Measurements from ENCODE around the gene BRWD1. TPM values are rescaled to one million over a fixed set of nuclear protein-coding genes. Genes with fewer than 3 reads are reported as not detected.

The BRWD1 gene
- total RNA-seq (48.9 and 62.1 TPM in 2 replicates), polyA plus RNA-seq (10.8 and 17.1 TPM in 2 replicates), polyA minus RNA-seq (ENCODE audit: low replicate concordance) (4.5 and 10.6 TPM in 2 replicates)
- 6.4 and 10.7 TPM in 2 replicates for polyA plus RNA-seq (2012)

DNA sequence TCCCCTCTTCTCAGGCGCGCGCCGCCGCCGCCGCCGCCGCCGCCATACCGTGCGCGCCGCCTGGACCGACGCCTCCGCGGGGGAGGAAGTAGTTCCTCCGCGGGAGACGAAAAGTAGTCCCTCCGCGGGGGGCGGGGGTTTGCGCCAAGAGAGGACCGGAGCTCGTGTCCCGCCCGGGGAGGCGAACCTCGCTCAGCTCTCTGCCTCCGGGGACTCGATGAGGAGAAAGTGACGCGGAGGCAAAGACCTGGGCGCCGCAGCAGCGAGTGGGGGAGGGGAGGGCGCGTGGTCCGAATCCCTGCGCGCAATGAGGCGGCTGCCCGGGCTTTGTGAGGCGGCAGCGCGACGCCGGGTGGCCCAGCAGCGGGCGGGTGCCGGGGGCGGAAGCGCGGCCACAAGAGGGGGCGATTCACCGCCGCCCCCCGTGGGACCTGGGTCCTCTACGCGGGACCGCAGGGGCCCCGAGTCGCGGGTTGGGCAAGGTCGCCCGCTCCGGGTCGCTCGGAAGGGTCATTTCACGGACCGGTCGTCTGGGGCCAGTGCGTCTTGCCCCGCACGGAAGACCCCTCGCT is at the start of gene BRWD1:
TSS of gene BRWD1 (minus strand) at position 62 of the 572 bp plus-strand sequence. CDS start 141 bp downstream, outside the sequence.
- Histone ChIP-seq H3K9me3 (ENCODE audit: control insufficient read depth, insufficient read depth, low read depth, low read length) (no peaks in the 10 kb centered on the region), H3K4me2 (ENCODE audit: extremely low read depth, insufficient read depth, low read length) (peak within 1 kb of the TSS; percentile 96), H3K27ac (ENCODE audit: insufficient read depth, low read length) (peak within 1 kb of the TSS; percentile 86), H3K79me2 (ENCODE audit: control insufficient read depth, insufficient read depth, low read length) (peaks cover 14% of the 10 kb centered on the region), H3K4me3 (replicated peaks in 1 of 4; ENCODE audit: control extremely low read depth in 1 of 4, insufficient read depth in 1 of 4, low read depth in 3 of 4, low read length in 4 of 4) (peak within 1 kb of the TSS; percentile 71 to 85 (median 74)), H3K4me1 (ENCODE audit: control insufficient read depth, extremely low read depth, insufficient read depth, low read length) (no peaks in the 10 kb centered on the region), H4K20me1 (ENCODE audit: control insufficient read depth, extremely low read depth, insufficient read depth, low read length) (no peaks in the 10 kb centered on the region), H3K9ac (ENCODE audit: insufficient read depth, low read length) (peak within 1 kb of the TSS; percentile 84), H2AFZ (ENCODE audit: low read length) (peak within 1 kb of the TSS; percentile 80), H3K36me3 (ENCODE audit: control insufficient read depth, insufficient read depth, low read length) (no peaks in the 10 kb centered on the region), H3K27me3 (ENCODE audit: control insufficient read depth, insufficient read depth, low read length) (no peaks in the 10 kb centered on the region)
- TF ChIP-seq EZH2 (IDR thresholded peaks at IDR 0.05; ENCODE audit: low read length, missing control alignments) (no peak), CTCF (conservative IDR thresholded peaks at IDR 0.05 in 1 of 2, IDR thresholded peaks at IDR 0.05 in 1 of 2; ENCODE audit: low read depth in 1 of 2, low read length in 2 of 2) (no peak)
- peak; percentile 87 to 88 for DNase-seq (ENCODE audit: low read depth in 2 of 2)

- no peaks in the 10 kb centered on the region for H3K36me3 ChIP-seq (ENCODE audit: control insufficient read depth, insufficient read depth, low read length)
- no peaks in the 10 kb centered on the region for H3K27me3 ChIP-seq (ENCODE audit: control insufficient read depth, insufficient read depth, low read length)
- no peak for DNase-seq (ENCODE audit: low read depth in 2 of 2)
- H4K20me1 ChIP-seq (ENCODE audit: control insufficient read depth, extremely low read depth, insufficient read depth, low read length): no peaks in the 10 kb centered on the region
- no peaks in the 10 kb centered on the region for H3K4me1 ChIP-seq (ENCODE audit: control insufficient read depth, extremely low read depth, insufficient read depth, low read length)
- no peak overlapping the region for H3K4me2 ChIP-seq (ENCODE audit: extremely low read depth, insufficient read depth, low read length)
- no peaks in the 10 kb centered on the region for H3K79me2 ChIP-seq (ENCODE audit: control insufficient read depth, insufficient read depth, low read length)
- H3K27ac ChIP-seq (ENCODE audit: insufficient read depth, low read length): no peak overlapping the region
- no peak overlapping the region for H3K4me3 ChIP-seq (replicated peaks in 1 of 4; ENCODE audit: control extremely low read depth in 1 of 4, insufficient read depth in 1 of 4, low read depth in 3 of 4, low read length in 4 of 4)
- TF ChIP-seq CTCF (conservative IDR thresholded peaks at IDR 0.05 in 1 of 2, IDR thresholded peaks at IDR 0.05 in 1 of 2; ENCODE audit: low read depth in 1 of 2, low read length in 2 of 2): no peak
- no peak for TF ChIP-seq EZH2 (IDR thresholded peaks at IDR 0.05; ENCODE audit: low read length, missing control alignments)
- no peak overlapping the region for H3K9ac ChIP-seq (ENCODE audit: insufficient read depth, low read length)
- no peak overlapping the region for H2AFZ ChIP-seq (ENCODE audit: low read length)
- no peaks in the 10 kb centered on the region for H3K9me3 ChIP-seq (ENCODE audit: control insufficient read depth, insufficient read depth, low read depth, low read length)
These were observed 49.3 kb upstream of the BRWD1 start for GRCh38 chr21:39362733-39363132.

GRCh38 chr21:39359382-39359781 is 46.0 kb upstream of the BRWD1 start:
- H3K9me3 ChIP-seq (ENCODE audit: control insufficient read depth, insufficient read depth, low read depth, low read length): no peaks in the 10 kb centered on the region
- no peaks in the 10 kb centered on the region for H3K36me3 ChIP-seq (ENCODE audit: control insufficient read depth, insufficient read depth, low read length)
- TF ChIP-seq EZH2 (IDR thresholded peaks at IDR 0.05; ENCODE audit: low read length, missing control alignments) (no peak), CTCF (conservative IDR thresholded peaks at IDR 0.05 in 1 of 2, IDR thresholded peaks at IDR 0.05 in 1 of 2; ENCODE audit: low read depth in 1 of 2, low read length in 2 of 2) (no peak)
- H3K4me2 ChIP-seq (ENCODE audit: extremely low read depth, insufficient read depth, low read length): no peak overlapping the region
- H3K27ac ChIP-seq (ENCODE audit: insufficient read depth, low read length): no peak overlapping the region
- H2AFZ ChIP-seq (ENCODE audit: low read length): no peak overlapping the region
- H3K9ac ChIP-seq (ENCODE audit: insufficient read depth, low read length): no peak overlapping the region
- H3K4me1 ChIP-seq (ENCODE audit: control insufficient read depth, extremely low read depth, insufficient read depth, low read length): no peaks in the 10 kb centered on the region
- H3K27me3 ChIP-seq (ENCODE audit: control insufficient read depth, insufficient read depth, low read length): no peaks in the 10 kb centered on the region
- H3K79me2 ChIP-seq (ENCODE audit: control insufficient read depth, insufficient read depth, low read length): no peaks in the 10 kb centered on the region
- no peaks in the 10 kb centered on the region for H4K20me1 ChIP-seq (ENCODE audit: control insufficient read depth, extremely low read depth, insufficient read depth, low read length)
- H3K4me3 ChIP-seq (replicated peaks in 1 of 4; ENCODE audit: control extremely low read depth in 1 of 4, insufficient read depth in 1 of 4, low read depth in 3 of 4, low read length in 4 of 4): no peak overlapping the region
- no peak for DNase-seq (ENCODE audit: low read depth in 2 of 2)

All from fibroblast of lung (primary cell).